ENCODE measurements around the gene TTC31. TPM values are rescaled to one million over a fixed set of nuclear protein-coding genes. Genes with fewer than 3 reads are reported as not detected.

TTC31 gene
- total RNA-seq: 17.0 and 19.0 TPM in 2 replicates

DNA sequence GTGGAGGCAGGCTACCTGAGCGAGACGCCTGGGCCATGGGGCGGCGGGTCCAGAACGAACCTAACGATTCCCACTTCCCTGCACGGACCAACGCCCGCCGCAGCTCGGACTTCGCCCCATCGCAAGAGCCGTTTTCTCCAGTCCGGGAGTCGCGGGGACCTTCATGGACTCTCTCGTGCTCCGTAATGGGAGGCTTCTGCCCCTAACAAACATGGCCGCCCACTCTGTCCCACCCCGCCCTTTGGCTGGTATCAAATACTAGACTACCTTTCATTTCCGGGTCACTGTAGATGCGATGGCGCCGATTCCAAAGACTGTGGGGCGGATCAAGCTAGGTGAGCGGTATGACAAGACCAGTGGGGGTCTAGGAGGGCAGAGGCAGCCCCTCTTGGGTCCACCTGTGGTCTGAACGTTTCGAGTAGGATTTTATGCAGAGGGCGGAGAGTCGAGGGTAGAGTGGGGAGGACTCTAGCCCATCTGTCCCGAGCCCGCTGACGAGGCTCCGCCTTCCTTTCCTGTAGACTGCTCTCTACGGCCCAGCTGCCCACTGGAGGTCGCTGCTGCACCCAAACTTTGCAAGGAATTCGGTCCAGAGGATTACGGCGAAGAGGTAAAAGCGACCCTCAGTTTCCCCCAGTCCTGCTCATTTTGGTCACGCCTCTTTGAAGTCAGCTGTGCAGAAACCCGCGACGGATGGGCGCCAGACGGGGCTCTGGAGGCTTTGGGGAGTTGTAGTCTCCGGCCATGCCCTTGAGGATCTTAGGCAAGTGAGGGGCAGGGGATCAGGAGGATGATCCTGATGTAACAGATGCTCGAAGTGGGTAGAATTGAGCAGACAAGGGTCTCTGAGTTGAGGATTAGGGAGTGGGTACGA, at the start of gene TTC31, which contains the start of gene CCDC142:
TSS of gene TTC31 (plus strand) at position 281 of the 874 bp plus-strand sequence. CDS start at position 296, 15 bp downstream.
TSS of gene CCDC142 (minus strand) at position 198 of the 874 bp plus-strand sequence. CDS start at position 37, 161 bp downstream.

DNA sequence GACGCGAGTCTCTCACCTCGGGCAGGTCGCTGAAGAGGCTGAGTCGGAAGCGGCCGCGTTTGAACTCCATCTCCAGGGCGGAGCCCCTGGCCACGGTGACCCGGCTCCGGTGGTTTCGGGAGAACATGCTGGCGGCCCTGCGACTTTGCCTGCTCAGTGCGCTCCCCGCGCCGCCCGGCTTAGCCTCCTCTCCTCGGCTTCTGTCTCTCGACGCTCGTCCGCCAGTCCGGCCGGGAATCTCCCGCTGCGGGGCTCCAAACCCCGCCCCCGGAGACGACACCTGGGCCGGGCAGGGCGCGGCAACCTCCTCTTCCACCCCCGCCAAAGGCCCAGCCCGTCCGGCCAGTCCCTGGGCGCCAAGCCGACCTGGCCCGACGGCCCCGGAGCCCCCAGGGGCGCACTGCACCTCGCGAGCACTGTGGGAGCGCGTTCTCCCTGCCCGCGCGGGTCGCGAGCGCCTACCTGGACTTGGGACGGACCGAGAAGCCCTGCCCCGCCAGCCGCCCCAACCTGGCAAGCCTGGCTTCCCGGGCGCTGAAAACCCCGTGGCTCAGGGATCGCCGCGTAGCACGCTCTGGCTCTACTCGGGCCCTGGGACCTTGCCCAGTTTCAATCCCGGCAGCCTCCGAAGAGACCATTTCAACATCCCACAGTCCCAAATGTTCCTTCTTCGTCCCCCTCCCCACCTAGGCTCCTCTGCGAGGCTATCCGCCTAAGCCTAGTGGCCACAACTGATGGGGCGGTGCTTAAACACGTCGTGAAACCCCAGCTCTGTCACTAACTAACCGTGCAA, 41.0 kb upstream of the TTC31 start, which contains the start of gene RTKN:
TSS of gene RTKN (minus strand) at position 248 of the 793 bp plus-strand sequence. CDS start at position 127, 121 bp downstream.

DNA sequence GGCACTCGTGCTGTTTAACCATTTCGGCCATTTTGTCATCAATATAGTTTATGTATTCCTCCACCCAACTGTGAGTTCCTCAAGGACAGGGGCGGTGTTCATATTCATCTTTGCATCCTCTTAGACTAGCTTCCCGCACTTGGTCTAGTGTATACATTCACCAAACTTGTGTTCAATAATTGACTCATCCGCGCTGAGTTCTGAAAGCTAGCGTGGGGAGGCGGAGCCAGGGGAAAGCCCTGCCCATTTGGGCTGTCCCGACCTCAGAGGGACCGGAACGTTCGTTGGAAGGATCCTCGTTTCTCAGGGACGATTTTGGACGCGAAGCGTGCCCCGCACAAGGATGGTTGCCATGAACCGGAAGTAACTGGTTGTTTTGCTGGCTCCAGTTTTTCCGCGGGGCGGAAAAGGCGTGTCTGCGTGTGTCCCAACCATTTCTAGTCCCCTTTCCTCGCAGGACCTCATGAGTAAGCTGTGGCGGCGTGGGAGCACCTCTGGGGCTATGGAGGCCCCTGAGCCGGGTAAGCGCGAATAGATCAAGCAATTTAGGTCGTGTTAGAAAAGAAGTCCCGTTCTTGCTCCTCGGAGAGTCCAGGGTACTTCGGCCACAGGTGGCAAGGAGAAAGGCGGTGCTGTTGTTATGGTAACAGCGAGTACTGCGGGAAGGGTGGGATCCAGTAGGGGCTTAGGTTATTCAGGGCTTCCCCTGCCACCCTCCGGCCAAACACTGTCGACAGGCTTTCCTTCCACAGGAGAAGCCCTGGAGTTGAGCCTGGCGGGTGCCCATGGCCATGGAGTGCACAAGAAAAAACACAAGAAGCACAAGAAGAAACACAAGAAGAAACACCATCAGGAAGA, 28.0 kb upstream of the TTC31 start, which contains the start of gene INO80B:
TSS of gene INO80B (plus strand) at position 434 of the 858 bp plus-strand sequence. CDS start at position 464, 30 bp downstream.

DNA sequence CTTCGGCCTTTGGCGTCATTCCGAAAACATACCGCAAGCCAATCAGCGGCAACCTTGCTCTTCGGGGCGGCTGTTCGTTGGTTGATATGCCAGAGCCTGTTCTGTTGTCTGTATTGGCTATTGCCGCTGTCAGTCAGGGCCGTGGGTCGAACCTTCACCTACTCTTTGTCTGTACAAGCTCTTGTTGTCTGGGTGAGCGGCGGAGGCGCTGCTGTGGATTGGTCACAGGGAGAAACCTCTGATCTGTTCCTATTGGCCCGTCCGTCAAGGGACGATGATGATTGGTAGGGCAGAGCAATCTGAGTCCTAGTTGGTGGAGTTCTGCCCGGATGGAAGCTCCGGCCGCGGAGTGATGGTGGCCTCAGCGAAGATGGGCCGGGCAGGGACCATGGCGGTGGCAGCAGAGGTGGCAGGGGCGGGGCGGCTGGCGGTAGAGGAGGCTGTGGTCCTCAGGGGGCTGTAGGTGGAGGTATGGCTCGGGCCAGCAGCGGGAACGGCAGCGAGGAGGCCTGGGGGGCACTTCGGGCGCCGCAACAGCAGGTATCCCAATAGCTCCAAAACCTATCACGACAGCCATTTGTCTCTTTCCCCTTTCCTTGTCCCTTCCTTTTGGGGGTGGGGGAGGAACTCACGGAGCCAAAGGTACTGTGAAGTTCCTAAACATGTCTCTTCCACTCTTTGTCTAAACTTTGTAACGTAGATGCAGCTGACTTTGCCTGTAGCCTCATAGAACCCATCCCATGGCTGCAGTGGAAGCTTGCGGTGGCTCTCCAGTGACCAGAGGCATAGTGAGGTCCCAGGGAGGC, 24.5 kb upstream of the TTC31 start, which contains the start of gene WBP1:
TSS of gene WBP1 (plus strand) at position 307 of the 806 bp plus-strand sequence. CDS start at position 472, 165 bp downstream.

DNA sequence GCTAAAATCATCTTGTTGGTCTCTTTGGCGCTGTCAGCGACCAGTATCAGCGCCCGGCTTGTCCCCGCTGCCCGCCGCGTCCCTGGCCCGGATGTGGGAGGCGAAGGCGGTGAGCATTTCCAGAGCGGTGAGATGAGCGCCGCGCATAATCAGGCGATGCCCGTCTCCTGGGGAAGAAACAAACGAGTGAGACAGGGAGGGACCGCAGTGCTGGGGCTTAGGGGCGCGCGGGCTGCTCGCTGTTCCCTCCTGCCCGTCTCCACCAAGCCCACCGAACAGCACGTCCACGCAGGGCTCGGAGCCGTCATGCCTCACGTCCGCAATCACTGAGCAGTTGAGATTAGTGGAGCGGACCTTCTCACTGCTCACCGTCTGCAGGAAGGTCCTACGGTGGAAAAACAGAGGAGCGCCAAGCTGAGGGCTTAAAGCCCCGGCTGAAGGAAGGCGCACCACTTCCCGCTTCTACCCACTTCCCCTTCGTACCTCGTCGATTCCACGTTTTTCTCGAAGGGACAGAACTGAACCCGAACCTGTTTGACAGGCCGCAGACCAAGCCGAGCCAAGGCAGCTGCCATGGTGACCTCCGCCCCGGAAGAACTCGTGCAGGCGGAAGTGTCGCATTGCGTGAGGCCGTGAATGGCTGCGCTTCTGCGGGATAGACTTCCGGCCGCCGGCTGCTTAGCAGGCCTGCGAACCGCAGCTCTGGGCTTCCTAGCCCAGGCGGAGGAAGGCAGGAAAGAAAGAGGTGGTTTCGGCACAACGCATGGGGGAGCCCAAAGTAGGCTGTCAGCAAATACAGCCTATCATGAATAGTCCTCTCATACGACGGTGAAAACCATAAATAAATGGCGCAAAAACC, 10.6 kb upstream of the TTC31 start, which contains the start of gene MRPL53:
TSS of gene MRPL53 (minus strand) at position 595 of the 859 bp plus-strand sequence. CDS start at position 575, 20 bp downstream.

DNA sequence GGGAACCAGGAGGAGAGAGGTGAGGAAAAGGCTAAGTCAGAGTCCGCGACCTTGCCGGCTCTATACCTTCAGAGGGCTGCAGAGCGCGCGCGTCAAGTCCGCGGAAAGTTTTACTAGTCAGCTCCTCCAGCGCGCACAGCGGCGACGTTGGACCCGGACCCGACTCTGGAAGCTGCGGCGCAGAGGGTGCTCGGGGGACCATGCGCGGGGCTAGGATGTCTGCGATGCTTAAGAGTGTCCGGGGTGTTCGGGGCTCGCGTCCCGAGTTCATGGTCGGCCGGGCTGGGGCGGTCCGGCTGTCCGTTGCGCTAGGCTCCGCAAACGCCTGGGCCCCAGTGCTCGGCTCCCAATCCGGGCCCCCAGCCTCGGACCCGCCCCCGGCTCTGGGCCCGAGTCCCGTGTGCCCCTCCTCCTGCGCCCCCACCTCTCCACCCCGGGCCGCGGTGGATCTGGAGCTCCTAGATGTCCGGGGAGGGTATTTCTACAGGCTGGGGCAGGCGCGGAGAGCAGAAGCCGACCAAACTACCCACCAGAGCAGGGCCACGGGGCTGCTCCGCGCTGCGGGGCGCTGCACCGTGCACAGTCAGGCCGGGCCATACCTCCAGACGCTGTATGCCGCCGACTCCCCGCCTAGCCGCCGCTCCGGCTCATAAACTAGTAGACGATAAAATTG, 16.5 kb downstream of the TTC31 start, which contains the start of gene LBX2:
TSS of gene LBX2 (minus strand) at position 337 of the 673 bp plus-strand sequence. CDS start at position 271, 66 bp downstream.

DNA sequence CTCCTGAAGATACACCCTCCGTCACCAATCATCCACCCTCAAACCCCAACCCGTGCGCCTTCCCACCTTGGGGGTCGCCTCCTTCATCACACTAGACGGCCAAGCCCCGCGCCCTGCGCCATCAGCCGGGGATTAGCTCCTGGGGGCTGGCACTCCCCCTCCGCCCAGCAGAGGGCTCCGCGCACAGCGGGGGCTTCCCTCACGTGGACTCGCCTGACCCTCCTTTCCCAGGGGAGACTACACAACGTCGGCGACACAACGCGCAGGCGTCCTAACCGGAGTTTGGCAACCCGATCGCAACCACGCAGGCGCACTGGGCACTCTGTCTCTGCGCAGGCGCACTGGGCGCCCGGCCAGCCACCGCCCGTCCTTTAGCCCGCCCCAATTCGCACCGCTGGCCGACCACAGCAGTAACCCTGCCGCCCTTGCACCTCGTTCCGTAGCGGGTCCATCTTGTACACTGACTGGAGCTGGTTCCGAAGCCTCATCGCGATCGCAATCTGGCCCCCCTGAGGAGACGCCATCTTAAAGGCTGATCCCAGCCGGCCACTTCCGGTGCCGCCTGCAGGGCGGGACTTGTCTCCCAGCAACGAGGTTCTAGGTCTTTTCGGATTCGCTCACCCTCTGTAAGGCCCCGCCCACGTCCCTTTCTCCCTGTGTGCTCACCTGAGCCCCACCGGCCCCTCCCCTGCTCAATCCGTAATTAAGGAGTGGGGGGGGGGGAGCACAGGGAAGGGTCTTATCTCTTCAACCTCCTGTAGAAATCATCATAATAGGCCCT, 24.5 kb downstream of the TTC31 start, which contains the start of gene PCGF1:
TSS of gene PCGF1 (minus strand) at position 551 of the 781 bp plus-strand sequence. CDS start at position 524, 27 bp downstream.

DNA sequence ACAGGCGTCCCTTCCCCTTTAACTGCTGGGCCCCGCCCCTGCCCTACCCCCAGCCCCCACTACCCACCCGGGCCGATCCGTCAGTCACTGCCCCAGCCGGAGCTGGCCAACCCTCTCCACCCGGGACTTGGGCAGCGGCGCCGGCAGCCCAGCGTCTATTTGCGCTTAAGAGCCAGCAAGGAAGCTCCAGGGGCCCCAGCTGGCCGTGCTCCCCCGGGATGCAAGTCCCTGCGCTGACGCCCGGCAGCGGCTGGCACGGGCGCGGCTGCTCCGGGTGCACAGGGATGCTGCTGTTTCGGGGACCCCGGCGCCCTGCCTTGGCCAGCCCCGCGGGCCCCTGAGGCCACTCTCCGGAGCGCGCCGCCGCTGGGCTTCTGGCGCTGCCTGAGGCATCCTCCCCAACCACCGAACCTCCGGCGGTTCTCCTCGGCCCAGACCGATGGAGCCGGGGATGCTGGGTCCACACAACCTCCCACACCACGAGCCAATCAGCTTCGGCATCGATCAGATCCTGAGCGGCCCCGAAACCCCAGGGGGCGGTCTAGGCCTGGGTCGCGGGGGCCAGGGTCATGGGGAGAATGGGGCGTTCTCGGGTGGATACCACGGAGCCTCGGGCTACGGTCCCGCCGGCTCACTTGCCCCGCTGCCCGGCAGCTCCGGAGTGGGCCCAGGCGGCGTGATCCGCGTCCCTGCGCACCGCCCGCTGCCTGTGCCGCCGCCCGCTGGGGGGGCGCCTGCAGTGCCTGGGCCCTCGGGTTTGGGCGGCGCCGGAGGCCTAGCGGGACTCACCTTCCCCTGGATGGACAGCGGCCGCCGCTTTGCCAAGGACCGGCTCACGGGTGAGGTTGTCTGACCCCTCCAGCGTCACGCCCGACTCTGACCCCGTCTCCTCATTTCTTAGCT, 31.7 kb downstream of the TTC31 start, which contains the start of gene TLX2:
TSS of gene TLX2 (plus strand) at position 83 of the 903 bp plus-strand sequence. CDS start at position 440, 357 bp downstream.

DNA sequence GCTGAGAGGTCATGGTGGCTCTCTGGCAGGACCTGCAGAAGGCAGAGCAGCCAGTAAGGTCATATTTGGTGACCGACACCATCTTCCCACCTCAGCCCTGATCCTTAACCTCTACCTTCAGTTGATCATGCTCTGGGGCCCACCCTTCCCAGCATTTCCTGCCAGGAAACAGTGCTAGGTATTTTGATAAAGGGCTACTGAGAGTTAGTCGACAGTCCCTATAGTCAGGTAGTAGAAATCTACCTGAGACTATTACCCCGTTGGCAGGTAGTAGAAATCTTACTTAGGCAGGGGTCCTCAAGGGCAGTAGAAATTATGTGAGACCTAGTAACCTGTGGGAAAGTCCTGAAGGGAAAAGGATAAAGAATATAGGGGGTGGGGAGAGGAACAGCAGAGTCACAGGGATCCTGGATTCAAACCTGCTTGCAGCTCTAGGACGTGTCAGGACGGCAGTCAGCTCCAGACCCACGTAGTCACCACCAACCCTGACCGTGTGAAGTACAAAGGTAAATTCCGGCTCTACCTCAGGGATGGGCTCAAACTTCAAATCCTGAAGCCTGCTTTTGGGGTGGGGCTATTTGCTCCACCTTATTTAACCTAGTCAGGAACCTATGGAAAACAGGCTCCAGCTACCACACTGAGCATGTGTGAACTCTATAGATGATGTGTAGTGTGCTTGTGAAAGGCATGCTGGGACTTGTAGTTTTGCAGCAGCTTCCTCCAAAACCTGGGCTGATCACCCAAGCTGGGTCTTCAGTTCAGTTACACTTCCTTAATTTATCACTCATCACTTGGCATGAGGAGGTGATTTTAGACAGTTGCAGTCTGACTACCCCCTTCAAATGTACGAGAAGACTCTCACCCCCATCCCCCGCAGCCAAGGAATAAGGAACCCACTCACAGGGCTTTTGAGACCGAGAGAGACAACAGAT, 43.1 kb downstream of the TTC31 start, which contains the start of gene DQX1:
TSS of gene DQX1 (minus strand) at position 515 of the 932 bp plus-strand sequence. CDS start at position 13, 502 bp downstream.

DNA sequence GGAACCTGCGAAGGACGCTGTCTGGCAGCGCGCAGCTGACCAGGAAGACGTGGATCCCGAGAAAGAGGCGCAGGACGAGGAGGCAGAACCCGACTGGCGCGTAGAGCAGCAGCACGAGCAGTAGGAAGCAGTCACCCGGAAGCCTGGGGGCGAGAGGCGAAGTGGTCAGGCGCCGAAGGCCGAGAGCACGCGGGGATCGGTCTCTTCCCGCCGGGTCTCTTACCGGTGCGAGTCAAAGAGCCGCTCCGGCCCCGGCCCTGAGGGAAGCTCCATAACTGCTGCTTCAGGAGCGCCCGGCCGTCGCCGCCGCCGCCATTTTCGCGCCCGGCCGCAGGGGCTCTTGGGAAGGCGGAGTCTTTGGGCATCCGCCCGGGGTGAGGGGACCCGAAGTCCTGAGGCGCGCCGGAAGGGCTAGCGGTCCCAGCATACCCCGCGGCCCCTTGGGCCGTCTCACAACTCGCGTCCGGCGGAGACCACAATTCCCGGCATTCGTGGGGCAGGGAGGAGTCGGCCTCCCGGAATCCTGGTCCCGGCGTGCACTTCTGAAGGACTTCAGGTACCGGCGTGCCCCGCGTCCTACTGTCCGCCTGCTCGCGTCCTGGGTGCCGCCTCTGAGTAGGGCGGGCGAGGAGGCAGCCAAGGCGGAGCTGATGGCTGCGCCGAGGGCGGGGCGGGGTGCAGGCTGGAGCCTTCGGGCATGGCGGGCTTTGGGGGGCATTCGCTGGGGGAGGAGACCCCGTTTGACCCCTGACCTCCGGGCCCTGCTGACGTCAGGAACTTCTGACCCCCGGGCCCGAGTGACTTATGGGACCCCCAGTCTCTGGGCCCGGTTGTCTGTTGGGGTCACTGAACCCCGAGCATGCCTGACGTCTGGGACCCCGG, 46.7 kb downstream of the TTC31 start, which contains the start of the genes AUP1 and HTRA2:
TSS of gene AUP1 (minus strand) at position 350 of the 882 bp plus-strand sequence. CDS start at position 273, 77 bp downstream.
TSS of gene HTRA2 (plus strand) at position 577 of the 882 bp plus-strand sequence. CDS start at position 651, 74 bp downstream.

